ENCODE results near the gene SFSWAP. TPM values are rescaled to one million over a fixed set of nuclear protein-coding genes. Genes with fewer than 3 reads are reported as not detected.

SFSWAP gene
- total RNA-seq, 1 experiment from 2014 or later: 76.3 TPM

DNA sequence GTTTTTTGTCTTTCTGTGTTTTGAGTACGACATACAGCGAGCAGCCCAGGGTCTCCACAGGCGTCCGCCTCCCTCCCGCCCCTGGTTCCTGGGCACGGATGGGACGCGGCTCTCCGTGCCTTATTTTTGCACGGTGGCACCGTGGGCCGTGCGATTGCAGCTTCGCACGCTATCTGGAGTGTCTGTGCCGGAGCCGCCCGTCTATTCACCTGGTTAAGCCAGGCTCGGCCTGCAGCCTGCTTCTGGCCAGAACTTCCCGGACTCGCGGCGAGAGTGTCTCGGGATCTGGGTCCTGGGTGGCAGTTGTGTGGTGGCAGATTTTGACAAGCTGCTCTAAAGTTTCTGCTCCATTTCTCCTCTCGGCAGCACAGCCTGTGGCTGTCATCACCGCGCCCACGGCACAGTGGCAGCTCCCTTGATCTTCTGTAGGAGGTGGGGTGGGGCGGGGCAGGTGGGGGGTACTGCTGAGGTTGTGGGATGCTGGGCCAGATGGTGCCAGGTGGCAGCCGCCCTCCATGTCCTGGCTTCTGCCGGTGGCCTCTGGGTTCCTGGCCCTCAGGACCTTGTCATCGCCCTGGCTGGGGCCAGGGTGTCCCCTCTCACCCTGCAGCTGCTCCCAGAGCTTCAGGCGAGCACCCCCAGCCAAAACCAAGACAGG, 120.2 kb downstream of the SFSWAP start:
- Mint-ChIP-seq H3K36me3 (no peaks in the 10 kb centered on the region), H3K27me3 (ENCODE audit: low read depth) (peaks cover 19% of the 10 kb centered on the region), H3K27ac (no peak overlapping the region), H3K9me3 (no peaks in the 10 kb centered on the region), H3K4me3 (peak overlapping the region; percentile 67), H3K4me1 (peaks cover 22% of the 10 kb centered on the region)
- no peak for TF ChIP-seq NR1H2 (CRISPR knock-in tag; IDR thresholded peaks at IDR 0.05)
- no peak for TF ChIP-seq CTCF (IDR thresholded peaks at IDR 0.05)
- TF ChIP-seq ZSCAN18 (CRISPR knock-in tag; IDR thresholded peaks at IDR 0.05): no peak
- no peak for TF ChIP-seq MYBL2 (CRISPR knock-in tag; IDR thresholded peaks at IDR 0.05)
- TF ChIP-seq, protein P1, sequence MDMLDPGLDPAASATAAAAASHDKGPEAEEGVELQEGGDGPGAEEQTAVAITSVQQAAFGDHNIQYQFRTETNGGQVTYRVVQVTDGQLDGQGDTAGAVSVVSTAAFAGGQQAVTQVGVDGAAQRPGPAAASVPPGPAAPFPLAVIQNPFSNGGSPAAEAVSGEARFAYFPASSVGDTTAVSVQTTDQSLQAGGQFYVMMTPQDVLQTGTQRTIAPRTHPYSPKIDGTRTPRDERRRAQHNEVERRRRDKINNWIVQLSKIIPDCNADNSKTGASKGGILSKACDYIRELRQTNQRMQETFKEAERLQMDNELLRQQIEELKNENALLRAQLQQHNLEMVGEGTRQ (CRISPR knock-in tag; IDR thresholded peaks at IDR 0.05): no peak
- no peak for TF ChIP-seq JAZF1 (CRISPR knock-in tag; IDR thresholded peaks at IDR 0.05)
- no peak for TF ChIP-seq TEAD4 (CRISPR knock-in tag; IDR thresholded peaks at IDR 0.05)
- TF ChIP-seq, protein P2, sequence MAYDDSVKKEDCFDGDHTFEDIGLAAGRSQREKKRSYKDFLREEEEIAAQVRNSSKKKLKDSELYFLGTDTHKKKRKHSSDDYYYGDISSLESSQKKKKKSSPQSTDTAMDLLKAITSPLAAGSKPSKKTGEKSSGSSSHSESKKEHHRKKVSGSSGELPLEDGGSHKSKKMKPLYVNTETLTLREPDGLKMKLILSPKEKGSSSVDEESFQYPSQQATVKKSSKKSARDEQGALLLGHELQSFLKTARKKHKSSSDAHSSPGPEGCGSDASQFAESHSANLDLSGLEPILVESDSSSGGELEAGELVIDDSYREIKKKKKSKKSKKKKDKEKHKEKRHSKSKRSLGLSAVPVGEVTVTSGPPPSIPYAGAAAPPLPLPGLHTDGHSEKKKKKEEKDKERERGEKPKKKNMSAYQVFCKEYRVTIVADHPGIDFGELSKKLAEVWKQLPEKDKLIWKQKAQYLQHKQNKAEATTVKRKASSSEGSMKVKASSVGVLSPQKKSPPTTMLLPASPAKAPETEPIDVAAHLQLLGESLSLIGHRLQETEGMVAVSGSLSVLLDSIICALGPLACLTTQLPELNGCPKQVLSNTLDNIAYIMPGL (CRISPR knock-in tag; IDR thresholded peaks at IDR 0.05): no peak
- TF ChIP-seq, protein P3, sequence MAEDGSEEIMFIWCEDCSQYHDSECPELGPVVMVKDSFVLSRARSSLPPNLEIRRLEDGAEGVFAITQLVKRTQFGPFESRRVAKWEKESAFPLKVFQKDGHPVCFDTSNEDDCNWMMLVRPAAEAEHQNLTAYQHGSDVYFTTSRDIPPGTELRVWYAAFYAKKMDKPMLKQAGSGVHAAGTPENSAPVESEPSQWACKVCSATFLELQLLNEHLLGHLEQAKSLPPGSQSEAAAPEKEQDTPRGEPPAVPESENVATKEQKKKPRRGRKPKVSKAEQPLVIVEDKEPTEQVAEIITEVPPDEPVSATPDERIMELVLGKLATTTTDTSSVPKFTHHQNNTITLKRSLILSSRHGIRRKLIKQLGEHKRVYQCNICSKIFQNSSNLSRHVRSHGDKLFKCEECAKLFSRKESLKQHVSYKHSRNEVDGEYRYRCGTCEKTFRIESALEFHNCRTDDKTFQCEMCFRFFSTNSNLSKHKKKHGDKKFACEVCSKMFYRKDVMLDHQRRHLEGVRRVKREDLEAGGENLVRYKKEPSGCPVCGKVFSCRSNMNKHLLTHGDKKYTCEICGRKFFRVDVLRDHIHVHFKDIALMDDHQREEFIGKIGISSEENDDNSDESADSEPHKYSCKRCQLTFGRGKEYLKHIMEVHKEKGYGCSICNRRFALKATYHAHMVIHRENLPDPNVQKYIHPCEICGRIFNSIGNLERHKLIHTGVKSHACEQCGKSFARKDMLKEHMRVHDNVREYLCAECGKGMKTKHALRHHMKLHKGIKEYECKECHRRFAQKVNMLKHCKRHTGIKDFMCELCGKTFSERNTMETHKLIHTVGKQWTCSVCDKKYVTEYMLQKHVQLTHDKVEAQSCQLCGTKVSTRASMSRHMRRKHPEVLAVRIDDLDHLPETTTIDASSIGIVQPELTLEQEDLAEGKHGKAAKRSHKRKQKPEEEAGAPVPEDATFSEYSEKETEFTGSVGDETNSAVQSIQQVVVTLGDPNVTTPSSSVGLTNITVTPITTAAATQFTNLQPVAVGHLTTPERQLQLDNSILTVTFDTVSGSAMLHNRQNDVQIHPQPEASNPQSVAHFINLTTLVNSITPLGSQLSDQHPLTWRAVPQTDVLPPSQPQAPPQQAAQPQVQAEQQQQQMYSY (CRISPR knock-in tag; IDR thresholded peaks at IDR 0.05): no peak
- no peak for TF ChIP-seq ZNF396 (CRISPR knock-in tag; IDR thresholded peaks at IDR 0.05; ENCODE audit: borderline replicate concordance)
- no peak for TF ChIP-seq ERG (CRISPR knock-in tag; IDR thresholded peaks at IDR 0.05)
- TF ChIP-seq ZNF671 (CRISPR knock-in tag; IDR thresholded peaks at IDR 0.05): no peak
- no peak for TF ChIP-seq CDX4 (CRISPR knock-in tag; IDR thresholded peaks at IDR 0.05; ENCODE audit: borderline replicate concordance)
- TF ChIP-seq, protein P4, sequence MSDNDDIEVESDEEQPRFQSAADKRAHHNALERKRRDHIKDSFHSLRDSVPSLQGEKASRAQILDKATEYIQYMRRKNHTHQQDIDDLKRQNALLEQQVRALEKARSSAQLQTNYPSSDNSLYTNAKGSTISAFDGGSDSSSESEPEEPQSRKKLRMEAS (CRISPR knock-in tag; IDR thresholded peaks at IDR 0.05): no peak
- TF ChIP-seq, protein P5, sequence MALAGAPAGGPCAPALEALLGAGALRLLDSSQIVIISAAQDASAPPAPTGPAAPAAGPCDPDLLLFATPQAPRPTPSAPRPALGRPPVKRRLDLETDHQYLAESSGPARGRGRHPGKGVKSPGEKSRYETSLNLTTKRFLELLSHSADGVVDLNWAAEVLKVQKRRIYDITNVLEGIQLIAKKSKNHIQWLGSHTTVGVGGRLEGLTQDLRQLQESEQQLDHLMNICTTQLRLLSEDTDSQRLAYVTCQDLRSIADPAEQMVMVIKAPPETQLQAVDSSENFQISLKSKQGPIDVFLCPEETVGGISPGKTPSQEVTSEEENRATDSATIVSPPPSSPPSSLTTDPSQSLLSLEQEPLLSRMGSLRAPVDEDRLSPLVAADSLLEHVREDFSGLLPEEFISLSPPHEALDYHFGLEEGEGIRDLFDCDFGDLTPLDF (CRISPR knock-in tag; IDR thresholded peaks at IDR 0.05): no peak
- no peak for TF ChIP-seq NFATC4 (CRISPR knock-in tag; IDR thresholded peaks at IDR 0.05)
- no peak for TF ChIP-seq GRHL2 (CRISPR knock-in tag; IDR thresholded peaks at IDR 0.05; ENCODE audit: insufficient replicate concordance, severe bottlenecking)
- TF ChIP-seq SP1 (CRISPR knock-in tag; conservative IDR thresholded peaks at IDR 0.05): no peak
- TF ChIP-seq, protein P6, sequence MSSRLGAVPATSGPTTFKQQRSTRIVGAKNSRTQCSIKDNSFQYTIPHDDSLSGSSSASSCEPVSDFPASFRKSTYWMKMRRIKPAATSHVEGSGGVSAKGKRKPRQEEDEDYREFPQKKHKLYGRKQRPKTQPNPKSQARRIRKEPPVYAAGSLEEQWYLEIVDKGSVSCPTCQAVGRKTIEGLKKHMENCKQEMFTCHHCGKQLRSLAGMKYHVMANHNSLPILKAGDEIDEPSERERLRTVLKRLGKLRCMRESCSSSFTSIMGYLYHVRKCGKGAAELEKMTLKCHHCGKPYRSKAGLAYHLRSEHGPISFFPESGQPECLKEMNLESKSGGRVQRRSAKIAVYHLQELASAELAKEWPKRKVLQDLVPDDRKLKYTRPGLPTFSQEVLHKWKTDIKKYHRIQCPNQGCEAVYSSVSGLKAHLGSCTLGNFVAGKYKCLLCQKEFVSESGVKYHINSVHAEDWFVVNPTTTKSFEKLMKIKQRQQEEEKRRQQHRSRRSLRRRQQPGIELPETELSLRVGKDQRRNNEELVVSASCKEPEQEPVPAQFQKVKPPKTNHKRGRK (CRISPR knock-in tag; IDR thresholded peaks at IDR 0.05; ENCODE audit: borderline replicate concordance): no peak
- peak; percentile 38 for DNase-seq (ENCODE audit: low spot score)
- ChIA-PET POLR2A (no interaction called here), CTCF (interaction anchor here (1.0 to 1.7 kb wide), 8 partner anchors 34 to 727 kb away, joined by 3 to 12 read pairs (median 4); partner anchors contain the start of gene SFSWAP)
- peak; percentile 2; the same call in 1 of the 2 replicates for ATAC-seq
